ENCODE measurements around the gene ACE. TPM values are rescaled to one million over a fixed set of nuclear protein-coding genes. Genes with fewer than 3 reads are reported as not detected.
A peak's percentile ranks its signal among the peaks of the same experiment; 100 is the strongest.

Gene ACE
- total and polyA plus RNA-seq, 2 experiments from 2014 or later: 0.82 to 9.1 TPM

DNA sequence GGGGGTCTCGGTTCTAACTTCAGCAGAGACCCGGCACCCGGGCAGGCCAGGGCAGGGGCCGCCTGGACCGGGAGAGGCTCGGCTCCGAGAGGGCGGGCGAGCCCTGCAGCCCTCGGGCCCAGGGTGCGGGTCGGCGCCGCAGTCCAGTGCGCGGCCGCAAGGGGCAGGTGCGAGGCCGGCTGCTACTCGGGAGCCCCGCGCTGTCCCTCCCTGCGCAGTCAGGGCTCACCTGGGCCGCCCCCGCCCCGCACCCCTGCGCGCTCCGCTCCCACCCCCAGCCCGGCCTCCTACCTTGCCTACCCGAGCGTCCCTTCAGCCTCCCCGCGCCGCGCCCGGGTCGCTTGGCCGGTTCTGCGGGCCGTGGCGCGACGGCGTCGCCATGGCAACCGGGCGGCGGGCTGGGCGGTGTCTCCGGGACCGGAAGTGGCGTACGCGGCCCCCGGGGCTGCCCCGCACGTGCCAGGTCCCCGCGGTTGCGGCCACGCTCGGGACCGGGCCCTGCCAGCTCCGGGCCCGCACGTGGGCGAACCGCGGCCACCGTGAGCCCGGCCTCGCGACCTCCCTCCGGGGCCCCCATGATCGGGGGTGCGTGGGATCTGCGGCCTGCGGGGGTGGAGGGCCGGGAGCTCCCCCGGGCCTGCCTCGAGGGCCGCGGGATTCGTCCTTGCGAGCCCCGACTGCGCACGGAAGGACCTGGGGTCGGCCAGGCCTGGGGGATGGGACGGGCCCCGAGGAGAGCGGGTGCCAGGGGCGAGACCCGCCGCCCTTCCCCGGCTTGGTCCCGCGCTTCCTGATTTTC, 30.7 kb upstream of the ACE start, which contains the start of gene CYB561:
Gene CYB561, minus strand, starts transcription at position 353 of the 799 bp plus-strand sequence. CDS start 8,759 bp downstream, outside the sequence.
- Histone ChIP-seq H3F3A (replicated peaks; ENCODE audit: low read depth) (0 out of 2 replicates have a peak, but pooled peaks cover 4% of the 10 kb centered on the region), H3K9me2 (ENCODE audit: insufficient read depth) (no peaks in the 10 kb centered on the region), H3K27me3 (ENCODE audit: insufficient read depth) (peaks cover 6% of the 10 kb centered on the region), H3K4me3 (peak within 1 kb of the TSS; percentile 71), H3K4me1 (ENCODE audit: insufficient read depth) (peaks cover 23% of the 10 kb centered on the region), H3K27ac (ENCODE audit: low read depth) (peak within 1 kb of the TSS; percentile 89; the same call in 1 of the 2 replicates), H3K36me3 (ENCODE audit: insufficient read depth) (no peaks in the 10 kb centered on the region), H3K4me2 (peak within 1 kb of the TSS; percentile 86), H3K79me2 (replicated peaks; ENCODE audit: insufficient read depth) (peaks cover 12% of the 10 kb centered on the region), H4K20me1 (replicated peaks; ENCODE audit: insufficient read depth) (no peaks in the 10 kb centered on the region), H2AFZ (peak within 1 kb of the TSS; percentile 94)
- ATAC-seq (peak; percentile 80), DNase-seq (ENCODE audit: low spot score) (peak; percentile 82)
- TF ChIP-seq ZNF331 (CRISPR knock-in tag; IDR thresholded peaks at IDR 0.05; ENCODE audit: low read depth) (no peak), EZH2phosphoT487 (IDR thresholded peaks at IDR 0.05; ENCODE audit: unreplicated experiment) (no peak), CREB1 (CRISPR knock-in tag; IDR thresholded peaks at IDR 0.05; ENCODE audit: low read depth) (peak; percentile 85), POLR2AphosphoS5 (IDR thresholded peaks at IDR 0.05; ENCODE audit: low read depth) (peak; percentile 38; the same call in 1 of the 2 replicates), NANOG (IDR thresholded peaks at IDR 0.05; ENCODE audit: borderline replicate concordance) (no peak), ZNF114 (CRISPR knock-in tag; IDR thresholded peaks at IDR 0.05) (no peak)
- TF ChIP-seq, protein P1, sequence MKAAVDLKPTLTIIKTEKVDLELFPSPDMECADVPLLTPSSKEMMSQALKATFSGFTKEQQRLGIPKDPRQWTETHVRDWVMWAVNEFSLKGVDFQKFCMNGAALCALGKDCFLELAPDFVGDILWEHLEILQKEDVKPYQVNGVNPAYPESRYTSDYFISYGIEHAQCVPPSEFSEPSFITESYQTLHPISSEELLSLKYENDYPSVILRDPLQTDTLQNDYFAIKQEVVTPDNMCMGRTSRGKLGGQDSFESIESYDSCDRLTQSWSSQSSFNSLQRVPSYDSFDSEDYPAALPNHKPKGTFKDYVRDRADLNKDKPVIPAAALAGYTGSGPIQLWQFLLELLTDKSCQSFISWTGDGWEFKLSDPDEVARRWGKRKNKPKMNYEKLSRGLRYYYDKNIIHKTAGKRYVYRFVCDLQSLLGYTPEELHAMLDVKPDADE (IDR thresholded peaks at IDR 0.05): no peak
- TF ChIP-seq, protein P2, sequence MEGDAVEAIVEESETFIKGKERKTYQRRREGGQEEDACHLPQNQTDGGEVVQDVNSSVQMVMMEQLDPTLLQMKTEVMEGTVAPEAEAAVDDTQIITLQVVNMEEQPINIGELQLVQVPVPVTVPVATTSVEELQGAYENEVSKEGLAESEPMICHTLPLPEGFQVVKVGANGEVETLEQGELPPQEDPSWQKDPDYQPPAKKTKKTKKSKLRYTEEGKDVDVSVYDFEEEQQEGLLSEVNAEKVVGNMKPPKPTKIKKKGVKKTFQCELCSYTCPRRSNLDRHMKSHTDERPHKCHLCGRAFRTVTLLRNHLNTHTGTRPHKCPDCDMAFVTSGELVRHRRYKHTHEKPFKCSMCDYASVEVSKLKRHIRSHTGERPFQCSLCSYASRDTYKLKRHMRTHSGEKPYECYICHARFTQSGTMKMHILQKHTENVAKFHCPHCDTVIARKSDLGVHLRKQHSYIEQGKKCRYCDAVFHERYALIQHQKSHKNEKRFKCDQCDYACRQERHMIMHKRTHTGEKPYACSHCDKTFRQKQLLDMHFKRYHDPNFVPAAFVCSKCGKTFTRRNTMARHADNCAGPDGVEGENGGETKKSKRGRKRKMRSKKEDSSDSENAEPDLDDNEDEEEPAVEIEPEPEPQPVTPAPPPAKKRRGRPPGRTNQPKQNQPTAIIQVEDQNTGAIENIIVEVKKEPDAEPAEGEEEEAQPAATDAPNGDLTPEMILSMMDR (conservative IDR thresholded peaks at IDR 0.05; ENCODE audit: low read depth in 2 of 2): peak; percentile 38 to 44; a peak in 3 of 4 replicates
- peaks cover 20% of the 10 kb centered on the region for H3K27me3 Mint-ChIP-seq (ENCODE audit: insufficient read depth, low read depth, poor library complexity)
- H3K4me3 Mint-ChIP-seq: peak within 1 kb of the TSS; percentile 64
- peaks cover 38% of the 10 kb centered on the region for H3K4me1 Mint-ChIP-seq
- H3K36me3 Mint-ChIP-seq (ENCODE audit: low read depth): no peaks in the 10 kb centered on the region
- H3K27ac Mint-ChIP-seq: no peak within 1 kb of the TSS
- H3K9me3 Mint-ChIP-seq: no peaks in the 10 kb centered on the region

DNA sequence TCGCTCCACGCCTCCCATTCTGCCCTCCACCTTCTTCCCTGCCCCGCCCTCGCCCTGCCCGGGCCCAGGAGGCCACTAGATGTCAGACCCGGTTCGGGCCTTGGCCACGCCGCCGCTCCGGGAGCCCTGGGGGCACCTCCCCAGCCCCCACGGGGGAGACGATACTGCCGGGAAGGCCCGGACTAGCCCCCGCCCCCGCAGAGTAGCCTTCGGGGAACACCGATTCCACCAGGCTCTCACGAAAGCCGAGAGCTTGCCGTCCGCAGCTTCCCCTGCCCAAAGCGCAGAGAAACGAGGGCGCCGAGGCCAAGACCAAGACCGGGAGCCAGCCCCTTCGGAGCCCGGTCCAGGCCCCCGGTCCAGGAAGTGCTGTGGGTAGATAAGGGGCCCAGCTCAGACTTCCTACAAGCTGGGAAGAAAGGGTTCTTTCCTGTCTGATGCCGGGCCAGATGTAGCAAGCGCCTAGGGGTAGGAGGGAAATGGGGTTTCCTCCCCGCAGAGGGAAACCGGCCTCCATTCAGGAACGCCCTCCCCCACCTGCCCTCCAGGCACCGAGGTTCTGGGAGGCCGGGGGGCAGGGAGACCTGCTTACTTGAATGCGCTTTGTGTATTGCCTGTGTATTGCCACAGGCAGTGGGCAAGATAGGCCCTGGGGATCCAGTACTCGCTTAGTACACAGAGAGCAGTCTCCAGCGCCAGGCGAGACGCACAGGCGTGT, 29.9 kb upstream of the ACE start:
- Mint-ChIP-seq H3K36me3 (ENCODE audit: low read depth) (no peaks in the 10 kb centered on the region), H3K27me3 (ENCODE audit: insufficient read depth, low read depth, poor library complexity) (peaks cover 22% of the 10 kb centered on the region), H3K27ac (peak overlapping the region; percentile 89), H3K9me3 (no peaks in the 10 kb centered on the region), H3K4me3 (peak overlapping the region; percentile 58), H3K4me1 (peaks cover 37% of the 10 kb centered on the region)
- Histone ChIP-seq H2AFZ (peak overlapping the region; percentile 91), H3K27me3 (ENCODE audit: insufficient read depth) (peaks cover 6% of the 10 kb centered on the region), H3K9me2 (ENCODE audit: insufficient read depth) (no peaks in the 10 kb centered on the region), H3K27ac (ENCODE audit: low read depth) (peak overlapping the region; percentile 89; the same call in 1 of the 2 replicates), H3K4me2 (peak overlapping the region; percentile 86), H3K4me3 (peak overlapping the region; percentile 71), H3F3A (replicated peaks; ENCODE audit: low read depth) (0 out of 2 replicates have a peak, but pooled peaks cover 4% of the 10 kb centered on the region), H3K4me1 (ENCODE audit: insufficient read depth) (peaks cover 23% of the 10 kb centered on the region), H3K36me3 (ENCODE audit: insufficient read depth) (no peaks in the 10 kb centered on the region), H4K20me1 (replicated peaks; ENCODE audit: insufficient read depth) (no peaks in the 10 kb centered on the region), H3K79me2 (replicated peaks; ENCODE audit: insufficient read depth) (peaks cover 12% of the 10 kb centered on the region)
- TF ChIP-seq, protein P2 (conservative IDR thresholded peaks at IDR 0.05; ENCODE audit: low read depth in 2 of 2): peak in 1 of 2 experiments; percentile 43; a peak in 2 of 4 replicates
- no peak for TF ChIP-seq EZH2 (IDR thresholded peaks at IDR 0.05; ENCODE audit: low read depth, unreplicated experiment)
- DNase-seq (ENCODE audit: low spot score) (peak; percentile 77), ATAC-seq (peak; percentile 25)
